ENCODE results near the gene AMELX. TPM values are rescaled to one million over a fixed set of nuclear protein-coding genes. Genes with fewer than 3 reads are reported as not detected.

AMELX gene
- total RNA-seq, result not detected

DNA sequence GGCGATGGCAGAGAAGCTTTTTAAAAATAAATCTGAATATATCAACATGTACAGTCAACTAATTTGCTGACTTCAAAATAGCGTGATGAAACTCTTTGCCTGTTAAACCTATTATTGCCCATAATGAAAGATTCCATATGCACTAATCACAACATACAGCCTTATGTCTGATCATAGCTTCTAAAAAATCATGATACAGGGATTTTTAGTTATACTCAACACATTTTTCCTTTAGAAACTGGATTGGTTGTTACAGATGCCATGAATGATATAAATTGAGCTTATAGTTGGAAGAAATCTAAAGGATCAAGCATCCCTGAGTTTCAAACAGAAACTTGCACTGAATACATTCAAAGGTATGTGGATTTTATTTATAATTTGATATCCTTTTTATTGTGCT is at the start of gene AMELX:
Gene AMELX, plus strand, starts transcription at position 301 of the 400 bp plus-strand sequence. CDS start 1,376 bp downstream, outside the sequence.
- no peak for ATAC-seq
- intact Hi-C loops (cut with DNase I), result no loop called here
- DNase-seq (ENCODE audit: low spot score), result no peak

DNA sequence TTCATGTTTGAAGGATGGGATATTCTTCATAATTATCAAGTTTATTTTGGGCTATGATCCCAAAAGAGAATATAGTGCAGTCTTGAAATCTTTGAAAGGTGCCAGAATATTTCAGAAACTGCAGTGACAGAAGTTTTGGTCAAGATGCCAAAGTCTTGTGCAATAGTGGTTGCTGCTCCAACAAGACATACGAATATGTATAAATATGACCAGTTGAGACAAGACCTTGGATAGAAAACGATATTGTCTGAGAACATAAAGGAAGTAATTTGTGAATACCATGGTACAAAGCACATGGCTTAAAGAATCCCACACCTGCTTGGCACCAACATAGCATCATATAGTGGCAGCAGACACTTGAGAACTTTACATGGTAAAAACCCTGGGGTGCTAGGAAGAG is 48.6 kb upstream of the AMELX start:
- intact Hi-C loops (cut with DNase I), result no loop called here
- peak; percentile 62 for ATAC-seq
- no peak for DNase-seq (ENCODE audit: low spot score)

DNA sequence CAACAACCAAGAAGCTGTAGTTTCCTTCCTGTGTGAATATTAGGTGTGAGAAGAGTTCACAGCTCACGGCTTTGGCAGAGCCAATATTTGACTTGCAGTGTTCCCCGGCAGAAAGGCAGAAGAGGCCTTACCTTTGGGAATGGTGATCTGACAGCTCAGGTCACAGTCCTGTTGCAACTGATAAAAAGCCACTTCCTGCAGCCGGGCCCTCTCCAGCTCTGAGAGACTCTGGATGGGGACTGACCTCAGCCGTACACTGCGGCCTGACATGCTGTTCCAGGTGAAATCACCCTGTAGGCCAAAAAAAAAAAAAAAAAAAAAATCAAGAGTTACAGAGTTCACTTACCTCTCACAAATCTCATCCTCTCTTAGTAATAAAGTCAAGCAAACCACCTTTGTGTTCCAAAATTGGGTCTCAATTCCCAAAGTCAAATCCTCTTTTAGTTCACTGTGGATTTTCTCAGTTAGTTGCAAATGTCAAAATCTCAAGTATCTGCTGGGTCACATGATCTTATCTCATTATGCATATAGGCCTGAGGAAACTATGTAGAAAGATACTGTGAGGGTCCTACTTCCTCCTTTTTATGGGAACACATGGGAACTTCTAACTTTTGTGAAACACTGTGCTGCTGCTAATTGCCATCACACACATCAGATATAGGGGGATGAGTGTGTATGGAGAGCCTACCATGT is 38.6 kb upstream of the AMELX start:
- no peak for ATAC-seq
- DNase-seq (ENCODE audit: low spot score), result no peak
- intact Hi-C loops (cut with DNase I), result no loop called here

DNA sequence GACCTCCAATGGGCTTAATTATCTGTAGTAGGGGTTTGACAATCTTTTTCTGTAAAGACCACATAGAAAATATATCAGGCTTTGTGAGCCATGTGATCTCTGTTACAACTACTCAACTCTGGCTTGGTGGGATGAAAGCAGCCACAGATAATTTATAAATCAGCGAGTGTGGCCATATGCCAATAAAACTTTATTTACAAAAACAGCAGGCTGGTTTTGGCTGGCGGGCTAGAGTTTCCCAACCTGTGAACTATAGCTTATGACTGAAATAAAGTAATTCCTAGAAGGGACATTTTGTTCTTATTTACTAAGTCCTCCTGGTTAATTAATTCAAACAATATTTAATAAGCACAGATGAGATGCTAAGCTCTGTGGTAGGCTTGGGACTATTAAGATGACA is 35.9 kb upstream of the AMELX start:
- intact Hi-C loops (cut with DNase I), result no loop called here
- ATAC-seq (no peak), DNase-seq (ENCODE audit: low spot score) (no peak)

DNA sequence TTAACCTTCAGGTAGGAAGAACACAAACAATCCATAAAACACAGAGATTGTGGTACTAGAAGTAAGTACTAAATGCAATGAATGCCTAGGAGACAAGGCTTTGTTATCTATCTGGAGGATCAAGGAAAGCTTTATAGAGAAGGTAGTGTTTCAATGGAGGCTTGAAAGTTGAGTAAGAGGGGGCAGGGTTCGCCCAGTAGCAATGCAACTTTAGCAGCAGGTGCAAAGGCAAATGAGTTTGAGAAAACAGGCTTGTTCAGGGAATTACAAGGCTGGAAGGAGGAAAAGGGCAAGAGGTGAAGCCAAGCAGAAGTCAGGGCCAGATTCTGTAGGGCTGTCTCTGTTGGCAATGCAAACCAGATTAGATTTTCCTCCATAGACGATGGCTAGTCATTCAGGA is 35.5 kb upstream of the AMELX start:
- DNase-seq (ENCODE audit: low spot score) (no peak), ATAC-seq (no peak)
- intact Hi-C loops (cut with DNase I), result no loop called here

DNA sequence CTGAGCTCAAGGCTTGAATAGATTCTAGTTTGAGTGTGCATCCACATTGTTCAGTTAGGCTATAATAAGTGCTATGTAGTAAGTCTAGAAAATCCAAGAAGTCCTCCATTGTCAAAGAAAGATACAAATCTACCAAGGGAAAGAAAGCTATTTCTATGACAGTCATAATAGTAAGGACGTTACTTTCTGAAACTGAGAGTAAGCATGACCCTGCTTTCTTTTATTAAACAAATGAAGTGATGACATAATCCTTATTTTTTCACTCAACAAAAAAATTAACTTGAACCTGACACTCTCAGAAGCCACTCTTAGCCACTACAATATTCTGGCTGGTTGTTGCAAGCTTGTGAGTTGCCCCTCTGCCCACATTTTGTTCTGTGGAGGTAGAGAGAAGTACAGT is 33.8 kb upstream of the AMELX start:
- DNase-seq (ENCODE audit: low spot score) (no peak), ATAC-seq (no peak)
- intact Hi-C loops (cut with DNase I), result no loop called here

DNA sequence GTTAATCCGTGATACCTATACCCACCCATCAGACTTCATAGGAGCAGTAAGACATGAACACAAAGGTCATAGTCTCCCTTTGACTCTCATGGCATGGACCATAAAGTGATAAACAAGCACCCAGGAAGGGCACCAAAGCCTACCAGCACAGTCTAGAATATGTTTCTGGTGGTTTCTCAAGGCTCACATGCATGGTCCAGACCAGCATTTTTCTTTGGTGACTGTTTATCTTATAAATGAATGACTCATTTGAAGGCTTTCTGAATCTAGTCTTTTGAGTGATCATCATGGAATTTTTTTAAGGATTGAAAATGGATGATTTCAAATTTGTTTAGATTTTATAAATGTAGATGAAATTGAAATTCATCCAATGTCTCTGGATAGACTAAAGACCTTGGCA is 32.0 kb upstream of the AMELX start:
- intact Hi-C loops (cut with DNase I), result no loop called here
- ATAC-seq, result no peak

DNA sequence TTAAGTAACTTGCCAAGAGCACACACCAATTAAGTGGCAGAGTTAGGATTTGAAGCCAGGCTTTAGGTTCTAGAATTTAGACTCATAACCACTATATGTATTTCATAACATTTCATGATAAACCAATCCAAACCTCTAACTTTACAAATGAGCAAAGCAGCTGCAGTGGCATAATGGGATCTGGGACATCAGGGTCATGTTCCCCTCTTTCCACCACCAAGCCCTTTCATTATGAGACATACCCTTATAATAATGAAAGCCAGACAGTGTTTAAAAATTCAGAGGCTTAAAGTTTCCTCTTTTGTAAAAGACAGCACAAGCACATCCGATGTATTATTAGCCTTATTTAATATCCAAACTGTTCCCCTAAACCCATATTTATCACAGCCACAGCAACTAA is 28.3 kb upstream of the AMELX start:
- DNase-seq (ENCODE audit: low spot score) (no peak), ATAC-seq (no peak)
- intact Hi-C loops (cut with DNase I), result no loop called here

More for the DNA sequence above, 32.0 kb upstream of the AMELX start:
- DNase-seq (ENCODE audit: low spot score), result no peak

DNA sequence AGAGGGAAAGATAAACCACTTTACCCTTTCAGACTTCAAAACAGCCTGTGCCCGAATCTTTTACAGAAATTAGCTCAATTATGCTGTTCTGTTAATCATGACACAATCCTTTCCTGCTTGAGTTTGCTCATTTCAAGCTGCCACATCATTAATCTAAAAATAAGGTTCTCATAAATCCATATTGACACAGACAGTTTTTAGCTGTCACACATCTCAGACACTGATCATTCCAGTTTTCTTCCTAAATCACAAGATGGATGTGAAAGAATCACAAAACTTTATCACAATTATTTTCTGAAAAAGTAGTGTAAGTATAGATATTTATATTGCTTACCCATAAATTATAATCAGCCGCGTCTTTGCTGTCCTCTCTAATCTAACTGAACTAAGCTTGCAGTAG is 27.9 kb upstream of the AMELX start:
- intact Hi-C loops (cut with DNase I), result no loop called here
- DNase-seq (ENCODE audit: low spot score) (no peak), ATAC-seq (no peak)

DNA sequence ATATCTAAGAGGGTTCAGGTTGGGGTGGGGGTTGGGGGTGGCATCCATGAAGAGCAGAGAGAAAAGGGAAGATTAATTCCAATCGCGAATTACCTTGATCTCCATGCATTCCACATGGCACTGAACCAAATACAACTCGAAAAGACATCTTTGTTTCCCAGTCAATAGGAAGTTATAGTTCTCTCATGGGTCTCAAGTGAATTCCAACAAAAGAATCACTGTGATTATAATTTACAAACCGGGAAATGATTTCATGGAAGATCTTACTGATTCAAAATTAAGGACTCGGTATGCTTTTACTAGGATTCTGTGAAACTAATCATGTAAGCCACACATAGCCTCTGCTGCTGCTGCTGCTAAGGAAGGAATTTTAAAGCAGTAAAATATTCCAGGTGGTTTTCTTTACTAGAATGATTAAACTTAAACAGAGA is 26.6 kb upstream of the AMELX start:
- intact Hi-C loops (cut with DNase I), result no loop called here
- DNase-seq (ENCODE audit: low spot score) (no peak), ATAC-seq (no peak)

DNA sequence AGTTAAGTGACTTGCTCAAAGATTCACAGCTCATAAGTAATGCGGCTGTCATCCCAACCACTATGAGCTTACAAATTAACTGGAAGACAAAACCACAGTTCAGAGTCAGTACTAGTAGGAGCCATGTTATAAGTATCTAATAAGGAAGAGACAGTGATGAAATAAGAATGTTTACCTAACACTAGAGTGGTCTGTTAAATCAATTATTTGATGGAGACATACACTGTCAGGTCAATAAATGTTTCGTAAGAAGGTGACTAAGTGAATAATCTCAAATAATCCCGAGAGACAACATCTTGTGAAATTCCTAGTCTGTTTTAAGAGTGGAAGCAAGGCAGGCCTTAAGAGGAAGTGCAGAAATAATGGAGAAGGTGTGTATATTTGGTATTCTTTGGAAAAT is 25.8 kb upstream of the AMELX start:
- DNase-seq (ENCODE audit: low spot score) (no peak), ATAC-seq (no peak)
- intact Hi-C loops (cut with DNase I), result no loop called here

DNA sequence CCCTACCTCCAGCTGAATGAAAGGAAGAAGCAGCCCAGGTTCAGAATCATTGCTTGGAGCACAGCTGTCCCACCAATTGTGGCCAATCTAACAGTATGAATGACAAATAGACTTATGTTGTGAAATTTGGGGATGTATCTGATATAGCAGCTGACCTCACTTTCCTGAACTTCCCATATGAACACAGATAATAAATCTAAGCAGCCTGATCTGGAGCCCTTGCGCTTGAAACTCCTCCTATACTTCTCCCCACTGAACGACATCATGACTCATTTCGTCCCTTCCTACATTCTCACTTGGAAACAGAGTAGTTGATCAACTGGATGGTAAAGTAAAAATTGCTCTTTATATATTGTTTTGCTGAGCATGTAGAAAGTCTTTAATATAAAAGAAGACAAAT is 24.2 kb upstream of the AMELX start:
- ATAC-seq (no peak), DNase-seq (ENCODE audit: low spot score) (no peak)
- intact Hi-C loops (cut with DNase I), result no loop called here

DNA sequence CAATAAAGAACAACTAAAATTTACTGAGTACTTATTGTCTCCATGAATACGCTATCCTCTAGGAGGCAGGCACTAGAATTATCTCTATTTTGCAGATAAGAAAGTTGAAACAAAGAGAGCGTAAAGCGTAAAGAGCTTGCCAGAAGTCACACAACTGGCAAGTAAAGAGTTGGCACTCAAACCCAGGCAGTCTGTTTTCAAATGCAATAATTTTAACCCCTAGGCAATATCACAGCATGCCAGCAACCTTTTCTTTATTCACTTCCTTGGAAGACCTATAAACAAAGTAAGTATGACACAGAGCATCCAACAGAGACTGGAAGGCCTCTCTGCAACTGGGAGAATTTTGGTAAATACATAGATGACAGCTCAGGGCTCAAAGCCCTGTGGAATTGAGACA is 23.2 kb upstream of the AMELX start:
- ATAC-seq (no peak), DNase-seq (ENCODE audit: low spot score) (no peak)
- intact Hi-C loops (cut with DNase I), result no loop called here

DNA sequence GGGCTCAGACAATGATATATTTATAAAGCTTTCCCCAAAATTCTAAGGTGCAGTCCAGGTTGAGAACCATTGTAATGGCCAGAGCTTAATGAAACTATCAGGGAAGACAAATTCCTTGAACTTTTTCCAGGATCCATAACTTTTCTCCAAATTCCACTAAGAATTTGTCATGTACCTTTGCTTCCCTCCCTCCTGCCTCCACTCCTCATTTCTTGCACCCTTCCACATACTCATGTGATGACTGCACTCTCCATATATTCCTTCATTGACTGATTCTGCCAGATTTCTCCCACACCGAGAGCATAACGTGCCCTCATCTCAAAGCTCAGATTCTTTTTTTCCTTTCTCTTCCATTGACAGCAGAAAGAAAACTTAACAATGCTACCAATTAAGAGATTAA is 20.9 kb upstream of the AMELX start:
- DNase-seq (ENCODE audit: low spot score), result no peak
- ATAC-seq, result no peak
- intact Hi-C loops (cut with DNase I), result no loop called here

DNA sequence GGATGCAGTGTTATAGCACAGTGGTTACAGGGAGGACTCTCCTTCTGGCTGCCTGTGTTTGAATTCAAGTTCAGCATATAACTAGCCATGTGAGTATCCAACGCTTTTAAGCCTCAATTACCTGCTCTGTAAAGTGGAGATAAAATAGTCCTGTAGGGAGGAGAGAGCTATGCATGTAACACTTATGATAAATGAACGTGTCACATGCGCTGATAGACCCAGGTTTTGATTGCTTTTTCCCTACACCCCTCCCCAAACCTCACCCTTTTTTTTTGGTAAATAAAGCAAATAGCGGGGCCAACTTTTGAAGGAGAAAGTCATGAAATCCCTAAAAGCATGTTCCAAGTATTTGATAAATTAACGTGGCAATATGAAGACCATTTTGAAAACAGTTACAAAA is 20.4 kb upstream of the AMELX start:
- ATAC-seq (no peak), DNase-seq (ENCODE audit: low spot score) (no peak)
- intact Hi-C loops (cut with DNase I), result no loop called here

DNA sequence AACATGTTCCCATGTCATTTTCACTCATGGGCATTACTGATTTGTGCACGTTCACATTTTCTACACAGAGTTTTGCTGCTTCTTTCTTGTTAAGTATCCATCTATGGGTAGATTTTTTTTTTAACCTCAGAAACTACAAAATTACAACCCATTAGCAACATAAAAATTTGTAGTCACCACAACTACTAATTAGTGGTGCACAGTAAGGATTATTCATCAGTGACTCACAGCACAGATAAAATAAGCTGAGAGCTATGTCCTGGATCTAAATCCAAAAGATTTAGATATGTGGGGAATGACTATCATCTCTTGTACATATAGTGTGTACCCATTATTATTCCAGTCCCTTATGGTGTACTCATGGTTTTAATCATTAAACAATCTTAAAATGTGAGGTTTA is 19.7 kb upstream of the AMELX start:
- intact Hi-C loops (cut with DNase I), result no loop called here
- ATAC-seq (no peak), DNase-seq (ENCODE audit: low spot score) (no peak)

DNA sequence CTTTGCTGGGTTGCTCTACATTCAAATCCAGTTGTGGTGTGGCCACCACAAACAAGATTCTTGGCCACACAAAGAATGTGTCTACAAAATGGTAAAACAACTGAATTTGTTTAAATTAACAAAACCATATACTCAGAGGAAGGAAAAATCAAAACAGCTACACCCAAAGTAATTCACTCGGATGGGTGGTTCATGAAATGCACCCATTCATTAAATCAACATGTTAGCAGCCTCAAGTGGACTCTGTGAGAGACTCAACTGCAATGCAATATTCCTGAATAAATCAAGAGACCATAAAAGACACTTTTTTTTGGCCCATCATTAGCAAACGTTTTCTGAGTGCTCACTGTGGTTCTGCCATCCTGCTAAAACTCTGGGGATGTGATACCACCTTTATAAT is 11.2 kb upstream of the AMELX start:
- DNase-seq (ENCODE audit: low spot score) (no peak), ATAC-seq (no peak)
- intact Hi-C loops (cut with DNase I), result no loop called here

DNA sequence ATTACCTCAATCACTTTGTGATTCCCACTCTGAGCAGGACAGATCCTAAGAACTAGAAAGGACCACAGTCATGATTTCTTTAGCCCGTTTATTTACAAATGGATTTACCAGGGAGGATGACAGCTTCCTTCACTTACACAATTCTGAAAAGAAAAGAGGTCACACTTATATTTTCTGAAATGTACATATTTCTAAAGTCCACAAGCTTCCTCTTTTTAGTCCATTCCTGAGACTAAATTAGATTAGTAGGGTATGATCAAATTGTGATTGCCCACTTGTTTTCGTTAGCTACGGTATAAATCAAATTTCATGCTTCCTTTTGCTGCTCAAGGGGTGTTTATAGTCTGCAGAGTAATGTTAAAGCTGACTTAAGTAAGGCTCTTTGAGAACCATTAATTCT is 7.6 kb upstream of the AMELX start:
- no peak for DNase-seq (ENCODE audit: low spot score)
- intact Hi-C loops (cut with DNase I), result no loop called here
- ATAC-seq, result no peak

DNA sequence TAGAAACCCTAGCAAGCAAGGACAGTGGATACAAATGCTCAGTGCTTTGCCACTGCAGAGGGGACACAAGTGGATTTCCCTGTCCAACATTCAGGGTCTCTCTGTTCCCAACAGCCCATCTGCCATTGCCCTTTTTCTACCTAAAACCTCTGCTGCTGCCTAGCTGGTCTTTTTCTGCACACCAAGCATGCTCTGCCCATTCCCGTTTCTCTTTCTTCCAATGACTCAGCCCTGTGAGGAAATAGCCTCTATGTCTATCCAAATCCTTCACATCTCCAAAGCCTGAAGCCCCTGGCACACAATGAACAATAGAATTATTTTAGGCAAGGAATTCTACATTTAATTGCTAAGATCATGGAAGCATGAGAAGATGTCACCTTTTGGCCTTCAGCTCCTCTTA is 5.7 kb upstream of the AMELX start:
- DNase-seq (ENCODE audit: low spot score) (no peak), ATAC-seq (peak; percentile 46)
- intact Hi-C loops (cut with DNase I), result no loop called here

DNA sequence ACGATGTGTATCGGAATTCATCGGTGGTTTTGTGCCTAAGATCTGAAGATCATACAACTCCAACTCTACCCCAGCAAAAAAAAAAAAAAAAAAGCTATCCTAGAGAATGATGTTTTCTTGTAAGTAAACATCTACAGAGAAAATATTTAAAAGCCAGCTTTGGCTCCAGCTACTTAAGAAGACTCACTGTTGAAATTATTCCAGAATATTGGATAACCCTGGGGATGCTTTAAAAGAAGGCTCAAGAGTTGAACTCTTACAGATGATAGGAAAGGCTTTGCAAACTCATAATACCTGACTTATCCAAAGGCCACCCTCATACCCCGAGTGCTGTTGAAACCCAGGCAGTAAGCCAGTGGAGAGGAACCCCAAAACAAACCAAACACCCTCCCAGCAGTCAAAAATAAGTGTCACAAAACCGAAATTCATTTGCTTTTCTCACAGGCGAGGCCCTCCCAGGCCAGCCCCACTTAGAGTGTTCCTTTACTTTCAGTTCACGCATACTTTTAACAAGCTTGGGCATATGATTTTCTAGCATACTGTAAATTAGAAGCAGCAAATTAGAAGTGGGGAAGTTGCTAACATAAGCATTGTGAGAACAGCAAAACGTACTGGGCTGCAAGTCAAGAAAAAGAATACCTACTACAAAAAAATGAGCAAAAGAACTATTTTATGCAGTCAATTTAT is 2.7 kb upstream of the AMELX start:
- no peak for ATAC-seq

DNA sequence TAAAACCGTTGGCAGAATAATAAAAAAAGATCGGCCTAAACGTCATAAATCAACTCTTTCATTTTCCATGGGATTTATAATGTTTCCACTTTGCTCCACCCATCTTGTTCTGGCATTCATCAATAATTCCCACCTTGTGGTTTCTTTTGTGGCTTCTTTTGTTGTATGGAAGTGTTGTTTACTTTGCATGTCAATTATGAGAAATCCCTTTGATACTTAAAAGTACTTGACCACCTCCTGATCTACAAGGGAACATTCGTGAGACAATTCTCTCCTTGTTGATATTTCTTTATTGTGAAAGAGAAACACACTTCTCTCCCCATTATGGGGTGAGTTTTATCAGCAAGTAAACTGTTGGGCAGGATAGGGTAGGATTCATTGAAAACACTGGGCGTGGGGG is 2.8 kb downstream of the AMELX start:
- ATAC-seq (no peak), DNase-seq (ENCODE audit: low spot score) (no peak)
- intact Hi-C loops (cut with DNase I), result no loop called here

More for the DNA sequence above, 2.7 kb upstream of the AMELX start:
- no peak for DNase-seq (ENCODE audit: low spot score)
- intact Hi-C loops (cut with DNase I), result no loop called here
